ENCODE data around the gene VAC14.

Gene VAC14

DNA sequence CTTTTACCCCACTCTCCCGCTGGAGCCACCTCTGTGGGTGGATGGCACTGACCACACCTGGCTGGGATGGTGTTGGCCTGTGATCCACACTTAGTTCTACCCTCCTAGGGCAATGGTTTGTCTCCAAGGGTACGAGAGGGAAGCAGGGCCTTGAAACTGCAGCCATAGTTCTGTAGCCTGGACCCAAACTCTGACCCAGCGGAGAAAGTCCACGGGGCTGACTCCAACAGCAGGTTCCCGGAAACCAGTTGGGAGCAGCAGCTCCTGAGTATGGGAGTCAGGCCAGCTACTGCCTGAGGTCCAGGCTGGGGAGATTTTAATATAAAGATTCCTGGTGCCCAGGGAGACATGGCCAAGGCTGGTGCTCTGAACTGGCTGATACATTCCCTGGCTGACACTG, 91.5 kb downstream of the VAC14 start:
- DNase-seq (ENCODE audit: low read depth in 1 of 2, low spot score in 1 of 2): no peak

DNA sequence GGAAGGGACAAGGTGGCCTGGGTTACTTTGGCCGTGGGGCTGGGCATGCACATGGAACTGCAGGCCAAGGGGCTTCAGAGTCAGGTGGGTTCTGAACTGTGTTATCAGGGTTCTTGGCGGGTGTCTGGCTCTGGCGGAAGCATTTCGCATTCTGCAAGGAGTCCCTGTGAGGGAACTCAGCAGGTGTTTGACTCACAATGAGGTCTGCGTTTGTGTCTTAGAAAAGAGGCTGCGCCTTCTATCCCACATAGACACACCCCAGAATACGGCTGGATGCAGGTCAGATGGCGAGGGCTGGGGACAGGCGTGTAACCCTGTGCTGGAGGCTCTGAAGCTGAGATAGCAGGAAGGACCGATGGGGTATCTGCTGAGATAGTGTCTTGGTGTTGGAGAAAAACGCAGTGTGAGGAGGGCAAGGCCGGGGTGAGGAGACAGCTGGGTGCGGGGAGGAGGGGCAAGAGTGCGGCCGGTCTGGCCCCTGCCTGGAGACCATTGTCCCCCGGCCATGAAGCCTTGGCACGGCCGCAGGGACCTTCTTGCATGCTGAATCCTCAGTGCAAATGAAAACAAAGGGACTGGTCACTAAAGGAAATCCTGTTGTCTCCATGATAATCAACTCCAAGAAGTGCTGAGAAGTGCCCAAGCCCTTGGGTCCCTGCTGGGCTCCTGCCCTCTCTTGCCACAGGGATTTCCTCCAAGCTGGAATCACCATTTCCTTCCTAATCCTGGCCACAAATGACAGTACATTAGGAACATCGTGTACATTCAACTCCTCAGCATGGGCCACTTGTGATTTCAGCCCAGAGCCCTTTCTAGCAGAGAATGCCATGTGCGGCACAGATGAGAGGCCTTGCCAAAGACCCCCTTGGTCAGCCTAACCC, 92.4 kb downstream of the VAC14 start:
- no peak for DNase-seq (ENCODE audit: low read depth in 1 of 2, low spot score in 1 of 2)

DNA sequence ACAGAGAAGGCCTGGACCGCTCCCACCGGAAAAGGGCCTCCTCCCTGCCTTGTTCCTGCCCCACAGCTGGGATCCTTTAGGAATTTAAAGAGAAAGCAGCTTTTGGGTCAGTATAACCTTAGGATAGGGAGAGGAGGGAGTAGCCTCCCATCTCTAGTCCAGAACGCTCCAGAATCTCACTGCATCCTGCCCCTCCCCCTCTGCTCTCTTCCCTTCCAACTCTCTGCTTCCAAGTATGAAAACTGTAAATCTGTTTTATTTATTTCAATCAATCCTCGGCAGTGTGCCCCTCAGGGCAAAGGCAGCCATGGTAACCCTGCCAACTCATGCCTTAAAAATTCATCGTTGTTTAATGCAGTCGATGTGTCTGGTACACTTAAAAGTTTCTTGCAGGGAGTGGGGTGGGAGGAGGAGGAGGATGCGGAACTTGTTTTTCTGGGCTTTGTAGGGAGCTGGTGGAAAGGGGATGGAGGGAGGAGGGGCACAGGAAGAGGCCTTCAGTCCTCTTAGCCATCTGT, 94.0 kb downstream of the VAC14 start:
- DNase-seq (ENCODE audit: low read depth in 1 of 2, low spot score in 1 of 2): no peak

DNA sequence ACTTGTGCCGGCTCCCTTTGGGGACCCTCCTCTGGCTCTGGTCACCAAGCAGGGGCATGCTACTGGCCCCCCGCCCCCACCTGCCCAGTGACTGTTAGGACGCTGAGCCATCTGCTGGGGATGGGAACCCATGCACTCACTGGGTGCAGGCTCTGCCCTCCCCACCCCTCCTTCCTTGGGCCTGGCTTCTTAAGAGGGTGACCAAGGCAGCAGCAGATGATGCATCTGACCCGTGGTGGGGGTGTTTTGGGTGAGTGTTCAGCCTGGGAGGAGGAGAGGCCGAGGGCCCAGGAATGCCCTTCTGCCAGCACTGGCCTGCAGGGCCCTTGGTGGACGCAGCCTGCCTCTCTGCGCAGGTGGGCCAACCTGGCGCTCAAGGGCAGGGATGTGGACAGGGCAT, 95.9 kb downstream of the VAC14 start:
- DNase-seq (ENCODE audit: low read depth in 1 of 2, low spot score in 1 of 2): no peak

DNA sequence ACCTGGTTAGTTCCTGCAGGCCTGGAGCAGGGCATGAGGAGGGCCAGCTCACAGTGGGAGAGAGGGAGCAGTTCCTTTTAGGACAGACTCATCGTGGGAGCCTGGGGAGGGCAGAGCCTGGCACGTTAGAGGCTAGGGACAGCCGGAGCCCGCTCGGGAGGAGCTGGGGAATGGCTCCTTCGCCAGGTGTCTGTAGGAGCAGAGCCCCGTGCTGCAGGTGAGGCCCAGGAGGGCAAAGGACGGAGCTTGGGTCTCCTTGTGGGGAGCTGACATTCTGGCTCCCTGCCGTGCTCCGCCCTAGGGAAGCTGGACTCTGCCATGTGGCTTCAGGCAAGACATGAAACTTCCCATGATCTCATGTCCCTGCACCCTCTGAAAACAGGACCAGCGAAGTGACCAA, 96.4 kb downstream of the VAC14 start:
- DNase-seq (ENCODE audit: low read depth in 1 of 2, low spot score in 1 of 2): no peak

DNA sequence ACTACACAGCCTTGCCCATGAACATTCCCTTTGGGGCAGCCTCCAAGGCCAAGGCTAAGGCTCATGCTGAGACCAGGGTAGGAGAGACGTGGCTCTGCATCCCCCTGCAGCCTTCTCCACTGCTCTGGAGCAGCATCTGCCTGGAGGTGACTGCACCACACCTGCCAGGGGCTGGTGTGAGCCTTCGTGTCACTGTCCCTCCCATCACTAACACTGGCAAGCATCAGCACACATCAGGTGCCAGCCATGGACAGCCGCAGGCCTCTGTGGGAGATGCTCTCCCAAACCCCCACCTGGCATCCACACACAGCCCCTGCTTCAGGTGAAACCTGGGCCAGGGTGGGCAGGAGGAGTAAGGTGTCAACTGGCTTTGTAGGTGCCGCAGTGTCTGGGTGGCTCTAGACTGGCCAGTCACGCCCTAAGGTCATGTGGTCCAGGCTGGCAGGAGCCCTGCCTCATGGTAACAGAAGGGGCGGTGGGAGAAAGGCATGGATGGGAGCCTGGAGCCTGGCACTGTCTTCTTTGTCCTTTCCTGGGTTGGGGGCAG, 97.0 kb downstream of the VAC14 start:
- DNase-seq (ENCODE audit: low read depth in 1 of 2, low spot score in 1 of 2): no peak

DNA sequence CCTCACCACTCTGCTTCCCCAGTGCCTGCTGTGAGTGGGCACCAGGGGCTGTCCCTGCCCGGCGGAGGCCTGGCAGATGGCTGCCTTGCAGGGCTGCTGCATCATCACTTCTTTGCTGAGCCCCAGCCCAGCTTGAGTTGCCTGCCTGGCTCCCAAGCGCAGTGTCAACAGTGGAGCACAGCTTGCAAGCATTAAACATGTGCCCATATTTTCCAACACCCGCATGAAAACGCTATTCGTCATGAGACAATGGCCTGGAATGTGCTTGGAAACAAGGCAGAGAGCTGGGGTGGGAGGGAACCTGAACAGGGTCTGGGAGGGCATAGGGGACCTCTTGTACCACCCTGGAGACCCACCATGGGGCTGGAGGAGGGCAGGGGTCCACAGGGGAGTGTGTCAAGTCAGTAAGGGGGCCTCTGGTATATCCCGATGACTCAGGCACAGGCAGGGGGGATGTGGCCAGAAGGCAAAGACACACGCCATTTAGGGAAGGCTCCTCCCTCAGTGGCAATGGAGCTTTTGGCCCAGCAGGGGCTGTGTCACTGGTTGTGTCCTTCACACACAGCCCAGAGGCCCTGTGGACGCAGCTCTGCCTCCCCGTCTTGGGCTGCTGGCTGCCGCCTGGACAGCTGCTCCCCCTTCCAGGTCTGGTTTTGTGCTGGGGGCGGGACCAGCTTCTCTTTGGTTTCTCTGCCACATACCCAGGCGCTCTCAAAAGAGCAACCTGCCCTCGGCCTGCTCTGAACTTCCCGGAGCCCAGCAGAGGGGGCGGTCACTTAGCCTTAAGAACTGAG, 97.7 kb downstream of the VAC14 start:
- no peak for DNase-seq (ENCODE audit: low read depth in 1 of 2, low spot score in 1 of 2)

DNA sequence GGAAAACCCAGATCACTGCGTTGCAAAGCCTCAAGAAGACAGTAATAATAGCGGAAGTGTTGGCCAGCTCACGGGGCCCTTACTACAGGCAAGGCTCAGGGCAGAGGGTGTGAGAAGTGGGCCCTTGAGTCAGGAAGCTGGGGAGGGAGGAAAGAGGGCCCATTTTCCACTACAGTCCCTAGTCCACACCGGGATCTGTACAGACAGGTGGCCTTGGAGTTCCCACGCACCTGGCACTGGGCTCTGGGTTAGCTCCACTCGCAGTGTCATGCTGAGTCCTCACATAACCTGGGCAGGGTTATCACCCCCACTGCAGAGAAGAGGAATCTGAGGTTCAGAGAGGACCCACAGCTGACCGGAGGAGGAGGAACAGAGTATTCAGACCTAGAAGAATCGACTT, 98.3 kb downstream of the VAC14 start:
- DNase-seq (ENCODE audit: low read depth in 1 of 2, low spot score in 1 of 2): no peak

DNA sequence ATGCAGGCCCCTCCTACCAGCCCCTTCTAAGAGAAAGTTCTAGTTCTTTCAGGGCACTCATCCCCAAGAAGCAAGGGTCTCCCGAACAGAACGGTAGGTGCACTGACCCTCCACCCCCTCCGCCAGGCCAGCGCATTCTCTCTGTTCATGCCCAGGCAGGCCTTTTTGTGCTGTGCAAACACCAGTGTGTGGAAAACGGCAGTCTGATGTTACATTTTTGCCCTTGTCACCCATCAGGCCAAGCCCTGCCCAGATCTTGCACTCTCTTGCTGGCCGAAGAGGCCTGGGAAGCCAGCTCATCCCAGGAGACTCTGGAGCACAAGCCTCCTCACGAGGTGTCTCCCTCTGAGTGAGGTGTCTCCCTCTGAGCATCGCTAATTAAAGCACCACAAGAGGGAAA, 99.0 kb downstream of the VAC14 start:
- DNase-seq (ENCODE audit: low read depth in 1 of 2, low spot score in 1 of 2): no peak

DNA sequence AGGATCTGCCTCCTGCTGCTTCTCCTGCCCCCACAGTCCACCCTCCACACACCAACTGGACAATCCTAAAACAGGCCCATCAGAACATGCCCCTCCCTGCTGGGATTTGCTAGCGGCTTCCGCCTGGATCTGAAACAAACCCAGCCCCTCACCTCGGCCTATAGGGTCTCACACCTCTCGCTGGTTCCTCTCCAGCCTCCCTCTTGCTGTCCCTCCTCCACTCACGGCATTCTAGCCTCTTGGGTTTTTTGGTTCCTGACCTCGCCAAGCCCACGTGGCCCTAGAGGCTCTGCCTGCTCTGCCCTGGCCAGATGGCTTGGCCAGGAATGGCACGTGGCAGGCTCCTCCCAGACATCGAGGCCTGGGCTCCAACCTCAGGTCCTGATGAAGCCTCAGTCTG, 99.4 kb downstream of the VAC14 start:
- DNase-seq (ENCODE audit: low read depth in 1 of 2, low spot score in 1 of 2): no peak

DNA sequence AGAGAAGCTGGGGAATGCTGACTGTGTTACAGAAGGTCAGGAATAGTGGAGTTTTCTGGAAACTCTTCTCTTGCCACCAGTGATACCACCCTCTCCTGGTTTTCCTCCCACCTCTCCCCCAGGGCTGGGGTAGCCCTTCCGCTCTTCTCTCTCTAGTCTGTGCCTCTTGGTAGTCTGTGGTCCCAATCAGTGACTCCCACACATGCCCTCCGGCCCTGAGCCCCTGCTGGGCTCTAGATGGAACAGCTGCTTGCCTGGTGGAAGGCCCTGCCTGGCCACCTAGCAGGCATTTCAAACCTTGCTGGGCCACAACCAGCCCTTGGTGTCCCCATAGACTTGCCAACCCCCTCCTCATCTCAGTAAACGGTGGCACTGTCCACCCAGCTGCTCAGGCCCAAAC, 99.9 kb downstream of the VAC14 start:
- no peak for DNase-seq (ENCODE audit: low read depth in 1 of 2, low spot score in 1 of 2)

DNA sequence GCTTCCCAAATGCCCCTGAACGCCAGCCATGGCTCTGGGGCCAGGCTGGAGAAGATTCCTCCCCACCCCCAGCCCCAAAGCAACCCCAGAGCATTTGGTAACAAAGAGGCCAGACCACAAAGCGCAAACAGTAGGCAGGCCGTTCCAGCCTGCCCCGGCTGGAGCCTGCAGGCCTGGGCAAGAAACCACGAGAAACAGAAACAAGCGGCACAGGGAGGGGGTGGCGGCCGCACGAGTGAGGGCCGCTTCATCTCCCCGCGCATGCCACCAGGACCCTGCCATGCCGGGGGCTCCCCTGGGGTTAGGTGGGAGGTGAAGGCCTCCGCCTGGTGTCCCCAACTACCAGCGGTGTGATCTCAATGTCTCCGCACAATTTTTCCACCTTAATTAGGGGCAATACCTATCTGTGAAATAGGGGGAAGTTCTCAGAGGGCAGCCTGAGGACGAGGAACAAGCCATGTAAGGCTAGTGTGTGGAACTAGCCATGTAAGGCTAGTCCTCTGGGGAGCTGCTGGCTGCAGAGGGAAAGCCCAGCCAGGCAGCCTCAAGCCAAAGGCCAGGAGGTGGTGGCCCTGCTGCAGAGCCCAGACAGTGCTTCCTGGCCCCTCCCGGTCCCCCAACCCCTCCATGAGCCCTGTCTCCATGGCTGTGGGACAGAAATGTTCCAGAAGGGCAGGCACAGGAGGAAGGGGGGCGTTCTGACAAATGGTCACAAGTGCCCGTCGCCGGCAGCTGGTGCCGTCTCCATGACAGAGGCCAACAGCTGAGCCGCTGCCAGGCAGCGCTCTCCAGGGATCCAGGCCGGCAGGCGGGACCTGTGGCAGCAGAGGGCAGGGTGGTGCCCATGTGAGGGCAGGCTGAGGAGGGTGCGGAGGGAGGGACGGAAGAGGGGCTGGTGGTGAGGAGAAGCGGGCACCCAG, 100.6 kb downstream of the VAC14 start:
- no peak for DNase-seq (ENCODE audit: low read depth in 1 of 2, low spot score in 1 of 2)

DNA sequence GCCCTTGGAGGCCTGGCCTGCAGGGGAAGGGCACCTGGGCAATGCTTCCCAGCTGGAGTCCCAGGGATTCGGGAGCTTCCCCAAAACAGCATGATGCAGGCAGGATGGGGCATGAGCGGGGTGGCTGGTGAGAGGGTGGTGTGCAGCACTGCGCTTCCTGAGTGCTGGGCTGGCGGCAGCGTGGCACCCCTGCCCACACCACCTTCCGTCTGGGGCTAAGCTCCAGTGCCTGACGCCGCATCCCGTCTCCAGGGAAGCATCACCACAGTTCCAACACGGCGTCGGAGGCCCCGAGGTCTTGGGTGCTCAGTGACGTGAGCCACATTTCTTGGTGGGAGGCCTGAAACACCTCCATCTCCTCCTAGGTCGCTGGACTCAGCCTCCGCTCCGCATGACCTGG, 101.3 kb downstream of the VAC14 start:
- DNase-seq (ENCODE audit: low read depth in 1 of 2, low spot score in 1 of 2): no peak

DNA sequence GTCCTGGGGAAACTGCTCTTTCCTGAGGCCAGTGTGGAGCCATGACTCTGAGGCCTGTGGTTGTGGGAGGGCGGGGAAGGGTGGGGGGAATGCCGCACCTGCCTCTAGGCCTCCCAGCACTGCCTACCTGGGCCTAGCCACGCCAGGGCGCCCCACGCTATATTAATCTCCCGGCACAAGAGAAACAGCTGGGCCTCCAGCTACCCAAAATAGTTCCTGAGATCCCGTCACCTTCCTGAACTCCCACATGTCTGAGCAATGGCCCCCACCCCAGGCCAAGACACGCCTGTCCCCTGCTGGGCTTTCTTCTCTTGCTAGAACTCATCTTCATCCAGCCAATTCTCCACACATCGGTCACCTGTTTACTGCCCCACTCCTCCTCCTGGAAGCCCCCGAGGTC, 102.1 kb downstream of the VAC14 start:
- DNase-seq (ENCODE audit: low read depth in 1 of 2, low spot score in 1 of 2): no peak

DNA sequence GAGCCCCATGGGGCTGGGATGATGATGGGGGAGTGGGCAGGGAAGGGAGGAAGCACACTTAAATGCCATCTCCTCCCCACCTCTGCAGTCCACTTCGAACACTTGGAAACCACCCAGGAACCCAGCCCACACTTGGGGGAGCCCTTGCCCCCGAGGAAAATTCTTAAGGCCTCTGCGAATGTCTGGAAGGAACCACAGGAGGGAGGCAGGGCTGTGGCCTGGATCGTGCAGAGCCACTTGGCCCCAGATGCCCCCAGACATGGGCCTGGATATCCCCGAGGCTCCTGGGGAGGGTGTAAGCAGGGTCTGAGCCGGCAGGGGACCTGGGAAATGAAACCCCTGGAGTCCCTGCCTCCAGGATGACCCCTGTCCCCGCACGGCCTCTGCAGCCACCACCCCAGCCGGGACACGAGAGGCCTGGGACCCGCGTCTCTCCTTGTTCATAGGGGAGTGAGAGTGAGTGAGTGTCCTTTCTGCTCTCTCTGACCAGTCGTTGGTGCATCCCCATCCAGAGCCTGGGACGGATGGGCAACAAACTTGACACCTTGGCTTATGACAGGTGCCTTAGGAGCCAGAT, 103.3 kb downstream of the VAC14 start:
- no peak for DNase-seq (ENCODE audit: low read depth in 1 of 2, low spot score in 1 of 2)

DNA sequence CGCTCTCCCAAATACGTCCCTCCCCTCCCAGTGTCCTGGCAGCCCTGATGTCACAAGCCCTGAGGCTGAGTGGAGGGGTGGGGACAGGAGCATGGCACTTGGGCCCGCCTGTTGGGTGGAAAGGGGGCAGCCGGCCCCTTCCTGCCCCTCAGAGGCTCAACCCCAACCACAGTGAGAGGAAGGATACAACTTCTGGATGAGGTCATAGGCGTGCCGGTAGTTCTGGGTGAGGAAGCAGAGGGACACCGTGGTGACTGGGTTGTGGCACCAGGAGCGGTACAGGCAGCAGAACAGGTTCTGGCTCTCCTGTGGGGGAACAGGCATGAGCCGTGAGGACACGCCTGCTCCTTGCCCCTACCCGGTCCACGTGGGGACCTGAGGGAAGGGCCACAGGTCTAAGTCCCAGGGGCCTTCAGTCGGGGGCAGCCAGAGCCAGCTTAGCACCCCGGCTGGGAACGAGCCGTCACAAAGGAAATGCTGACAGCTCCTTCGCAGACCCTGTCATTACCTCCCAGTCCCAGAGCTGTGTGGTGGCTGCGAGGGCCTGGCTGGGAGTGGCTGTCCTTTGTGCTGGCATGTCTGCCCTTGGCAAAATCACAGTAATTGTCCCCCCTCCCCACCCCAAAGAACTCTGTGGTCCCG, 103.9 kb downstream of the VAC14 start:
- no peak for DNase-seq (ENCODE audit: low read depth in 1 of 2, low spot score in 1 of 2)

DNA sequence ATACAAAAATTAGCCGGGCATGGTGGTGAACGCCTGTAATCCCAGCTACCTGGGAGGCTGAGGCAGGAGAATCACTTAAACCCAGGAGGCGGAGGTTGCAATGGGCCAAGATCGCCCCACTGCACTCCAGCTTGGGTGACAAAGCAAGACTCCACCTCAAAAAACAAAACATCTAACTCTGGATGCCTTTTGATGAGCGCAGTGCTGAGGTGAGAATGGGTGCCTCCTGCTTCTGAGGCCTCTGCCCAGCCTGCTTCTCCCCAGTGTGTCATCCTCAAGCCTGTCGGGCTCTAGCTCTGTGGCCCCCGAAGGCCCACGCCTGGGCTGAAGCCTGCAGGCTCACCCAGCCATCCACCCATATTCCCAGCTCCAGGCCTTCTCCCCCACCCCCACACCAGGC, 104.6 kb downstream of the VAC14 start:
- no peak for DNase-seq (ENCODE audit: low read depth in 1 of 2, low spot score in 1 of 2)

DNA sequence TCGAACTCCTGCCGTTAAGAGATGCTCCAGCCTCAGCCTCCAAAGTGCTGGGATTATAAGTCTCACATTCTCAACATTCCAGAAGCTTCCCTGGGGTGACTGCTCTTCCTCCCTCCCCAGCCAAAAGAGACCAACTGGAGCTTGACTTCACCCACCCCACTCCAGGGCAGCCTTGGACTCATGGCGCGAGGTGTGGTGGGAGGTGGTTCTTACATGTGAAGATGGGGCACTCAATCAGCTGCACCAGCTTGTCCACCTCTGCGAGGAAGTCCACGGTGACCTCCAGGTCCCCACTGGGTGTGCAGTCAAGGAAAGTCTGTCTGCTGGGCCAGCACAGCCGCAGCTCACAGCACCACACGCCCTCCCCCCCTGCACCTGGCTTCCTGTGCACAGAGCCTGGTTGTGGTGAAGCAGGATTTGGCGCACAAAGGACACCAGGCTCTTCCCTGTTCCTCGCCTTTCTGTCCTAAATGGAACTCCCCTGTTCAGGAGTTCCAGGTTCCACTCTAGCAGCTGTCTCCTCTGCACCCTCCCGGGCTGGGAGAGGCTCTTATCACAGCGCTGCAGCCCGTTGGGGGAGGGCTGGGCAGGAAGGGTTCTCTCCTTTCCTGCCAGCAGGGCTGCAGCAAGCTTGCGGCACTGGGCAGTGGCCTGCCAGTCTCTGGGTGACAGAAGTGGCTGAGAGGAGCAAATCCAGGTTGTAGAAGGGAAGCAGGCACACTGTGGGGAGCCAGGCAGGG, 105.5 kb downstream of the VAC14 start:
- no peak for DNase-seq (ENCODE audit: low read depth in 1 of 2, low spot score in 1 of 2)

DNA sequence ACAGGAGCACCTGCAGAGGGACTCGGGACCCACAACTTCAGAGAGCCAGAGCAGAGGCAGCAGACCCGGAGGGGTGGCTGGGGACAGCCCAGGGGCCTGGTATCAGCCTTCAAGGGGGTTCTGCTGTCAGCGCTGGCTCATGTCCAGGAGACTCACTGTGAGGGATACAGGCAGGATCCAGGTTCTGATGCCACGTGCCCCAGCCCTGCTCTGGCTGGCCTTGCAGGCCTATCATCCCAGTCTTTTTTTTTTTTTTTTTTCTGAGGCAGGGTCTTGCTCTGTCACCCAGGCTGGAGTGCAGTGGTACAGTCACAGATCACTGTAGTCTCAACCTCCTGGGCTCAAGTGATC, 106.1 kb downstream of the VAC14 start:
- no peak for DNase-seq (ENCODE audit: low read depth in 1 of 2, low spot score in 1 of 2)

All from stimulated activated CD4-positive, alpha-beta T cell treated with anti-CD3 and anti-CD28 coated beads, Interleukin-15, amount 100 ng/mL, for 1 hour (primary cell).